GM12891 (cell line): ENCODE results near the gene SPECC1.
"Not testable (repeated sequence)": the region's sequence is repeated elsewhere in the genome, so short reads cannot be mapped to it uniquely, and the experiment has no call there.

Experiments used
- DNase-seq: peaks from one replicate; pipeline ENCODE4 v3.0.0; 2011; ENCODE audit warnings: low spot score; ENCODE audit not compliant: insufficient read length
- FAIRE-seq: peaks from 2 replicates; lab custom pipeline; 2011; peaks lifted over from hg19 to GRCh38; lab: Jason Lieb, UNC
- PAX5 ChIP-seq: IDR thresholded peaks from 2 replicates; pipeline ENCODE4 v1.6.1; 2011; ENCODE audit warnings: low read length, moderate library complexity, mild to moderate bottlenecking; ENCODE audit not compliant: insufficient read depth, severe bottlenecking
- POLR2A ChIP-seq: IDR thresholded peaks from 2 replicates; pipeline ENCODE4 v1.6.1; 2011; ENCODE audit warnings: low read depth, low read length, control low read depth
- POLR2AphosphoS5 ChIP-seq: IDR thresholded peaks from 2 replicates; pipeline ENCODE4 v1.6.1; 2011; ENCODE audit warnings: low read depth, low read length, control low read depth
- POU2F2 ChIP-seq: IDR thresholded peaks from 2 replicates; pipeline ENCODE4 v1.6.1; 2011; ENCODE audit warnings: low read depth, mild to moderate bottlenecking, control low read depth, low read length, moderate library complexity
- SPI1 ChIP-seq: IDR thresholded peaks from 2 replicates; pipeline ENCODE4 v1.6.1; 2011; ENCODE audit warnings: low read depth, low read length, control low read depth
- TAF1 ChIP-seq: IDR thresholded peaks from 2 replicates; pipeline ENCODE4 v1.6.1; 2011; ENCODE audit warnings: low read depth, low read length, control low read depth

Gene SPECC1

GRCh38 chr17:20228860-20229259, 219.7 kb downstream of the SPECC1 start:
- no peak for TF ChIP-seq POLR2AphosphoS5
- peak; percentile 57; the same call in 1 of the 2 replicates for TF ChIP-seq SPI1
- no peak for DNase-seq
- FAIRE-seq = no peak

DNA sequence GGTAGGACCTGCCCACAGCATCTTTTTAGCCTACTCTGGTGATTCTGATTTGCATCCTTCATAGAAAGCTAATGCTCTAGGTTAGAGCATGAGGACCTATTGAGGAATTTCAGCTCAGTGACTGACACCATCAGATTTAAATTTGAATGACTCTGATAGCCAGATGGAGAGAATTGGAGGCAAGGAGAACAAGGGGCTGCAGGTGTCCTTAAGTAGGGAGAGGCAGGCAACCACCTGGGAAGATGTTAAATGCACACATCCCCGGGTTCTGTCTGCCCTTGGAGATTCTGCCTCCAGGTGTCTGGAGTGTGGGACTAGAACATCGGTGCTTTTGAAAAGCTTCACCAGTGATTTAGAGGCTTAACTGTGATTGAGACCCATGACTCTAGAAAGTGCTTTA, 221.8 kb downstream of the SPECC1 start:
- DNase-seq (no peak), FAIRE-seq (no peak)
- TF ChIP-seq POLR2AphosphoS5 = no peak
- TF ChIP-seq POLR2A = no peak
- TF ChIP-seq PAX5 = no peak
- TF ChIP-seq TAF1 = no peak
- no peak for TF ChIP-seq POU2F2
- no peak for TF ChIP-seq SPI1

DNA sequence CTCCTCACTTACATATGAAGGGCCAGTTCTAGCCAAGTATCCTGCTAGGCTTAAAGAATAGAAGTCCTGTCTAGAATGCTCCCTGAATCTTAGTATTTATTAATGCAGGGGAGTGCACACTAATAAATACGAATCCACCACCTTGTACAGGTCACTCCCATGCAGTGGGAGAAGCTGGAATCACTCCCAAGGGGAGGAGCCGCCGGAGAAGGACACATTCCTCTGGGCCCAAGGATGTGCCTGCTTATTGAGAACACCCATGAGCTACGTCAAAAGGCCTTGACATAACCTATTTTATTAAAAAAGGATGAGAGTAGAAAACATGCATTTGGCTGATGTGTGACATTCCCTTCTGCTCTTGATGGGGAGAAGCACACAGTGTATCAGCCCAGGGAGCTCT, 223.5 kb downstream of the SPECC1 start:
- DNase-seq (no peak), FAIRE-seq (no peak)
- TF ChIP-seq POLR2AphosphoS5 = no peak
- TF ChIP-seq POU2F2 = no peak
- no peak for TF ChIP-seq SPI1
- TF ChIP-seq TAF1 = no peak
- TF ChIP-seq POLR2A = no peak
- no peak for TF ChIP-seq PAX5

DNA sequence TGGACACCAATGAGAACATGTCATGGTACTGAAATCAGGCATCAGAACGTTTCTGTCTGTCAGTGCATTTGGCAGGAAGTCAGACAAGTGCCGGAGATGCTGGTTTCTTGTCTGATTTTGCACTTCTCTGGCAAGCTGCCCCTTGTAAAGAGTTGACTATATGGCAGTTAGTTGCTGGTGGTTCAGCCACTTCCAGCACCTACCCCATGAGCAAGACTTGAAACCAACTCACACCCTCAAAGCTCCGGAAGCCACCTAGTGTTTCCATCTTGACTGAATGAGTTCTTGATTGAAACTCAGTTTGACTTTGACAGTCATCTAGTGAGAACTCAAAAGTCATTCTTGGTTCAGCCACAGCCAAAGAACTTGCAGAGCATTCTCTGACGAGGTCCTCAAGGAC, 225.1 kb downstream of the SPECC1 start:
- no peak for FAIRE-seq
- TF ChIP-seq TAF1 = no peak
- TF ChIP-seq SPI1 = no peak
- TF ChIP-seq POU2F2 = no peak
- no peak for TF ChIP-seq POLR2AphosphoS5
- TF ChIP-seq POLR2A = no peak
- no peak for TF ChIP-seq PAX5
- DNase-seq = no peak

DNA sequence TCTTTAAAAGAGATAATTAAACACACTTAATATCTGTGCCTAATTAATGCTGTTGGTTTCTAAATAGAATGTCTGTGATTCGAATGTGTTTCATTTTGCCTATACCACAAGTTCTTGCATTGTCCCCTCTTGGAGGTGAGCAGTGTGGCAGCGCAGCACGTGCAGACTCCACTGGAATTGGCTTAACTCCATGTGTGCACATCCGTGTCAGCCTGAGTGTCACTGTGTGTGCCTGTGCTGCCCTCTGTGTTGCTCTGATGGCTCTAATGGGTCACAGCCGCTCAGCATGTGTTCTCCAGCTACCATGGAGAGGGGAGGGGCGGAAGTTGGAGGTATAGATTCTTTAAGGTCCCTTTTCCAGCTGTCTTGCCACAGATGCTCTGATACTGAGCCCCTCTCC, 226.6 kb downstream of the SPECC1 start:
- FAIRE-seq = no peak
- TF ChIP-seq TAF1 = no peak
- TF ChIP-seq POLR2A = no peak
- no peak for TF ChIP-seq POLR2AphosphoS5
- TF ChIP-seq PAX5 = no peak
- no peak for TF ChIP-seq POU2F2
- no peak for TF ChIP-seq SPI1
- no peak for DNase-seq

- DNase-seq (no peak), FAIRE-seq (no peak)
- TF ChIP-seq POLR2AphosphoS5 (no peak), POLR2A (no peak), SPI1 (no peak), PAX5 (no peak), TAF1 (no peak), POU2F2 (no peak)
Observed at GRCh38 chr17:20236578-20237227, 227.5 kb downstream of the SPECC1 start.

DNA sequence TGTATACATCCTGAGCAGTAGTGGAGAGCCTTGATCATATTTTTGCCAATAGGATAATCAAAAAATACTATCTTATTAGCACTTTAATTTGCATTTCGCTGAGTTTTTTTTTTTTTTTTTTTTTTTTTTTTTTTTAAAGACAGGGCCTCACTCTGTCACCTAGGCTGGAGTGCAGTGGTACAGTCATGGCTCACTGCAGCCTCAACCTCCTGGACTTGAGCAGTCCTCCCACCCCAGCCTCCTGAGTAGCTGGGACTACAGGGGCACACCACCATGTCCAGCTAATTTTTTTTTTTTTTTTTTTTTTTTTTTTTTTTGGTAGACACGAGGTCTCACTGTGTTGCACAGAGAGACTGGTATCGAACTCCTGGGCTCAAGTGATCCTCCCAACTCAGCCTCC, 230.6 kb downstream of the SPECC1 start:
- not testable (repeated sequence) for FAIRE-seq, DNase-seq

GRCh38 chr17:20241855-20242254, 232.7 kb downstream of the SPECC1 start:
- DNase-seq (no peak), FAIRE-seq (peak; percentile 31)
- TF ChIP-seq POLR2A (no peak), POLR2AphosphoS5 (no peak), PAX5 (no peak)

GRCh38 chr17:20242271-20242670, 233.1 kb downstream of the SPECC1 start:
- TF ChIP-seq PAX5 (no peak), POLR2AphosphoS5 (no peak), POU2F2 (no peak), POLR2A (no peak), SPI1 (no peak), TAF1 (no peak)
- no peak for FAIRE-seq
- DNase-seq = no peak

GRCh38 chr17:20243524-20243923, 234.4 kb downstream of the SPECC1 start:
- FAIRE-seq (no peak), DNase-seq (no peak)
- TF ChIP-seq TAF1 (no peak), POLR2AphosphoS5 (no peak)

GRCh38 chr17:20244671-20245070, 235.5 kb downstream of the SPECC1 start:
- DNase-seq = no peak
- TF ChIP-seq POLR2A = no peak
- no peak for TF ChIP-seq PAX5
- no peak for TF ChIP-seq SPI1
- TF ChIP-seq POLR2AphosphoS5 = no peak
- TF ChIP-seq POU2F2 = no peak
- TF ChIP-seq TAF1 = no peak
- no peak for FAIRE-seq

DNA sequence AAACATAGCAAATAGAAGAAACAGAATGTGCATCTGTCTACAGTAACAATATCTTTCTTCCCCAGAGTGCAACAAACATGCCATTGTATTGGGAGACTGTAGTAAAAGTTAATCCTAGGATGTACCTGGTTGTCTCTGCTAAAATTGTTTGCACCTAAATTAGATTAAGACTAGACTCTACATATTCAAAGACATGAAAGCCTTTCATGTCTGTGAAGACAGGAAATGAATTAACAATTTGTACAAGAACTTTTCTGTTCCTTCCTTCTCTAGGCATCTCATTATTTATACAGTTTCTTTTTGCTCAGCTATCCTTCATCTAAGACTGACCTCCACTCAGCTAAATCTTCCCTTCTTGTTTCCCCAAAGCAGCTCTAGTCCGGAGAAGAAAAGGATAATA, 237.5 kb downstream of the SPECC1 start:
- TF ChIP-seq PAX5 (no peak), SPI1 (no peak), POLR2A (no peak), POU2F2 (no peak), POLR2AphosphoS5 (no peak), TAF1 (no peak)
- FAIRE-seq = no peak
- DNase-seq = no peak
